Amniotic stem cell (primary cell): ENCODE measurements around the gene FAM219B.
A peak's percentile ranks its signal among the peaks of the same experiment; 100 is the strongest.
"Not testable (repeated sequence)": the region's sequence is repeated elsewhere in the genome, so short reads cannot be mapped to it uniquely, and the experiment has no call there.

Source experiments
- DNase-seq: peaks from one replicate; lab custom pipeline; 2025; lab: John Stamatoyannopoulos, UW

FAM219B gene

DNA sequence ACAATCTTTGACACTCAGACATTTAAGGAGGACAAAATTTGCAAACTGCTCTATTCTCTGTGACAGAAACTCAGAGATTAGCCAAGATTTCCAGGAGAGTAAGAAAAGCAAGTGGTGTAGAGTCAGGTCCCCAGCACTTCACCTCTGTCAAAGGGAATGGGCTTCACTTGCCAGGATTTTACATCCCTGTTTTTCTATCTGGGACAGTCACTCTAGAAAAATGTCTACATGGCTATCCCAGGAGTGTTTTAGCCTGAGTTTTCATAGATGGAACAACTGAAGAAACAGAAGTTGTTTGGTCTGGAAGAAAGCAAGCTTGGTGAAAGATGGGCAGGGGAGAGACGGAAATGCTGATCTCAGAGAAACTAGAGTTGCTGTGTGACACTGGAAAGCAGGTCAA lies 3.0 kb downstream of the FAM219B start:
- DNase-seq, result no peak

DNA sequence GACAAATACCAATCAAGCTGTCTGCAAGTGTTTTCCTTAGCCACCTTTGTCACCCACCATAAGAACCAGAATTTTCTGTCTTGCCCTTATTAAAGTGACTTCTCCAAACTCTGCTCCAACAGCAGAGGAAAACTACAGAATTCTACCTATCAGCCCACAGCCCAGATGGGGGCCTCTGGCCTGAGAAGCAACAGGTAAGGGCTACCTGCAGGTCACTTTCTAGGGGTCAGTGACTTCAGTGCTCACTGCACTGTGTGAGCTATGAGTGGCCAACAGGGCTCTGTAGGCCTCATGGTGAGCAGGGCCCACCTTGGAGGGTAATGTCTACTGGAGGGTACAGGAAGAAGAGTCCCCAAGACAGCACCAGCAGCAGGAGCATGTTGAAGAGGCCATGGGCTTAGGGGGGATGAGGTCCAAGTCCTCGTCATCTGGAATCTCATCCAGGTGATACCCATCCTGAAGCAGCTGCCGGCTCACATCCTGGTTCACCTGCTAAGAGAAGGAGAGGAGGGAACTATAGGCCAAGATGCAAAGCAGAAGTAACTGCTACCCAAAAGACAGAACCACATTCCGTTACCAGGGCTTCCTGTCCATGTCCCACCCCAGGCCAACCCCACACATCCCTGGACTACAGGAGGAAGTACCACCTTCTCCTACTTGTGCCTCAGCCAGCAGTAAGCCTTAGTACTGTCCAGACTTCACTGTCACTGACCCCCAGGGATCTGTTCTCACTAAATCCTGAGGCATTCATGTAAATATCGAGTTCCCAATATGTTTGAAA lies 4.2 kb downstream of the FAM219B start:
- no peak for DNase-seq

DNA sequence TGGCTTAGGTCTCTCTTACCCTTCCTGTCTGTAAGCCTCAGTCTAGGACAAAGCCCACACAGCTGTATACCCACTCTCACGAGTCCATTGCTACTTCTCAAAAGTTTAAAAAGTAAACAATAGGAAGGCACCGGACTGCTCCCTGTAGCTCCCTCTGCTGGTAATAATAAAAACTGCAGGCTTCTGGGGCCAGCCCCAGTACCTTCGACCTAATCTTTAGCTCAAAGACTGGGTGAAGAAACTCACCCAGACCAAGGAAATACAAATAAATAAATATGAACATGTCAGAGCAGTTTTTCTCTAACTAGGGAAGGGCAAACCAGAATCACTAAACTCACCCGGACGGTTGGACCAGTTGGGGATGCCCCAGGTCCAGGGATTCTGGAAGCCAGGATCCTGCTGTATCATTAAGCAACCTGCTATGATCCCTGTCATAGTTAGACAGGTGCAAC lies 5.0 kb downstream of the FAM219B start:
- no peak for DNase-seq

DNA sequence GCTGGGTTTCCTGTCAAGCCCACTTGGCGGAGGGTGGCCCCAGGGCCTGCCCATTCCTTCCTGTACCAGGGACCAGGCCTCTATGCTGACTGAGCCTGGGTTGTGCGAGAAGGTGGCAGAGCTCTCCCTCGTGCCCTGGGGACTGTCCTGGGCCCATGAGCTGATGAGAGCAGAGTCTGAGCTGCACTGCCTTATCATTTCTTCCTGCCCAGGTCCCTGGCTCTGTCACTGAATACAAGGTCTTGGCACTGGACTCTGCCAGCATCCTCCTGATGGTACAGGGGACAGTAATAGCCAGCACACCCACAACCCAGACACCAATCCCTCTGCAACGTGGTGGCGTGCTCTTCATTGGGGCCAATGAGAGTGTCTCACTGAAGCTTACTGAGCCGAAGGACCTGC lies 9.3 kb downstream of the FAM219B start:
- DNase-seq, result no peak

DNA sequence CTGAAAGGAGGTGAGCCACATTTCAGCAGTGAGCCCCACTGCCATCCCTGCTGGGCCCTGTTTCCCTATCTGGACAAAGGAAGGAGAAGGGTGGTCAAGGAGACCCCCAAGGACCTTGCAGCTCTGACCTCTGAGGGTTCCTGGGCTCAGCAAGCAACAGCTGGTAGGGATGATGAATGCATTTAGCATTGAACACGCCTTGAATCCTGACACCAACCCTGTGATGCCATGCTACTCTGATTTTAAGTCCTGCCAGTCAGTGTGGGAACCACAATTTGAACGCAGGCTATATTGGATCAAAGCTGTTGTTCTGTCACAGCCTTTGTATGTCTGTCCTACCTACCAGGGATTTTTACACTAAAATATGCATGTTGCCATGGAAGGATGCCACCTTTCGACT lies 10.3 kb downstream of the FAM219B start:
- DNase-seq, result no peak

DNA sequence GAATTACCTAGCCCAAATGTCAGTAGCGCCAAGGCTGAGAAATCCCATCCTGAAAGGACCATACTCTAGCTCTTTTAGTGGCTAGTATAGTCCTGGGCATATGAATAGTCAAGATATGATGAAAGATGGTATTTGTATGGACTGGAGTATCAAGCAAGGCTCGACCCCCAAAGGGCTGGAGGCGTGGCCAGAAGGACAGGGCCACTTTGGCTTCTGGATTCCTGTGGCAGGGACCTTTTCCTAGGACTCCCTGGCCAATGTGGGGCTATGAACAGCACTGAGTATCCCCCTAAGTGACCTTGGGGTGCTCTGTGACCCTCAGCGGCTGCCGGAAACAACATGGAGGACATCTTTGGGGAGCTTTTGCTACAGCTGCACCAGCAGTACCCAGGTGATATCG lies 10.8 kb downstream of the FAM219B start:
- DNase-seq, result no peak

DNA sequence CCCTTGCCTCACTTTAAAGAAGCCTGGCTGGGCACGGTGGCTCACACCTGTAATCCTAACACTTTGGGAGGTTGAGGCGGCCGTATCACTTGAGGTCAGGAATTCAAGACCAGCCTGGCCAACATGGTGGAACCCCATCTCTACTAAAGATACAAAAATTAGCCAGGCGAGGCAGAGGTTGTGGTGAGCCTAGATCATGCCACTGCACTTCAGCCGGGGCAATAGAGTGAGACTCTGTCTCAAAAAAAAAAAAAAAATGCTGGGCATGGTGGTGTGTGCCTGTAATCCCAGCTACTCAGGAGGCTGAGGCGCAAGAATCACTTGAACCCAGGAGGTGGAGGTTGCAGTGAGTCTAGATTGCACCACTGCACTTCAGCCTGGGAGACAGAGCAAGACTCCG lies 12.3 kb downstream of the FAM219B start:
- not testable (repeated sequence) for DNase-seq

DNA sequence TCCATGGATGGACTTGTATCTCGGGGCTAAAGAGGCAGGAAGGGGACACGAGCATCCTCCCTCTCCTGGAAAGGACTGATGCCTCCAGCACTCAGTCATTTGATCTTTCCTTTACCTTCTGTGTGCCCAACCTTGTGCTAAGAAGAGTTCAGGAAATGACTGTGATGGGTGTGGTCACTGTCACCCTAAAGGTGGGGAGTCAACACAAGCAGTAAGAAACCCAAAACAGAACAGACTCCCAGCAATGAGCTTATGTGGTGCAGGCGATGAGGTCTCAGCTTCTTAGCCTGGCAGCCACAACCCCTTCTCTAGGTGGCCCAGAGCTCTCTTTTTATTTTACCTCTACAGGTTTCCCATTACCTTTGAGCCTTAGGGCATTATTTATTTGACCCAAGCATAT lies 13.0 kb downstream of the FAM219B start:
- no peak for DNase-seq

DNA sequence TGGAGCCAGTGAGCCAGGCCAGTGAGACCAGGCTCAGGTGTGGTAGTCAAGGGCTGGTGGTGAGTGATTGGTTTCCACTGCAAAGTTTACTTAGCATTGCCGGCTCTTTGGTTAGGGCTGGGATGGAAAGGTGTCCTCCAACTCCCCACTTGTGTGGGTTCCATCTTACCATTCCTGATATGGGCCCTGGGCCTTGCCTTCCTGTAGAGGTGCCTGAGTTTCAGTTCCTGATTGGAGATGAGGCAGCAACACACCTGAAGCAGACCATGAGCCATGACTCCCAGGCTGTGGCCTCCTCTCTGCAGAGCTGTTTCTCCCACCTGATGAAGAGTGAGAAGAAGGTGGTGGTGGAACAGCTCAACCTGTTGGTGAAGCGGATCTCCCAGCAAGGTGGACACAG lies 13.7 kb downstream of the FAM219B start:
- DNase-seq, result no peak

DNA sequence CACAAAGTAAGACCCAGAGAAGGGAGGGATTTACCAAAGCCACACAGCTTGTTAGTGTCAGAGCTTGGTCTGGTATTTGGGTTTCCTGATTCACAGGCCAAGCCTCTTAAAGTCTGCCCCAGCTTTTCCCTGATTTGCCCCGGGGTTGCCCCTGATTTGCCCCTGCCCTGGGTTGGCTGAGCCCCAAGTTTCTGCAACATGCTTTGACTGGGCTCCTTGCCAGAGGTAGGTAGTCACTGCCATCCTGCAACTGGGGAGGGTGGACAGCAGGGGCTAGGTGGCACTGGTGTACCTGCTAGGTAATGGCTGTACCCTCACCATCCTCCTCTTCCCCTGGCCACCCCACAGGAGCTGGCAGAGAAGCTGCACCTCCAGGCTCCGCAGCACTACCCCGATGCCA lies 14.3 kb downstream of the FAM219B start:
- no peak for DNase-seq

DNA sequence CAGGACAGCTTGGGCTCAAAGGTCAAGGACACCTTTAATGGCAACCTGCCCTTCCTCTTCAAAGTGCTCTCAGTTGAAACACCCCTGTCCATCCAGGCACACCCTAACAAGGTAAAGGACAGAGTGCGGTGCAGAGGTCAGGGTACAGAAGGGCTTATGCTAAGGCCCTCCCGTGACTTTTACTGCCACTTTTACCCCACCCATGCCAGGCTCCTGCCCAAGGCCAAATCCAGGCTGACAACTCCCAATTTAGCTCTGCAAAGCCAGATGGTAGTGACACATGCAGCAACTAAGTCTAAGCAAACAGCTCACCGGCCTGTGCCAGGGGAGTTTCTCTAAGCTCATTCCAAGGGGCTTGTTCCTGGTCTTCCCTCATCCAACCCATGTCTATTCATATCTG lies 15.2 kb downstream of the FAM219B start:
- no peak for DNase-seq

DNA sequence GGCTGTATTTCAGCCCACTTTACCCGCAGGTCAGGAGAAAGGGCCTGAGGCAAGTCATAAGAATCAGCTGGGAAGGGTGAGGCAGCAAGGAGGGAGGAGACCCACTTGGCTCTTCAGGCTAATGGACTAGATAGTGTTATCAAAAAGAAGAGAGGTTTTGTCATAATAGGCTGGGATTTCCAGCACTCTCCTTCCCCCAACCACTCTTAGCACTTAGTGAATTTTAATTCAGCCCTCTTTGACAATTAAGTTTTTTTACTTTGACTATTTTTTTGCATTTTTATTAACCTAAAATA lies 16.0 kb downstream of the FAM219B start:
- DNase-seq, result no peak

DNA sequence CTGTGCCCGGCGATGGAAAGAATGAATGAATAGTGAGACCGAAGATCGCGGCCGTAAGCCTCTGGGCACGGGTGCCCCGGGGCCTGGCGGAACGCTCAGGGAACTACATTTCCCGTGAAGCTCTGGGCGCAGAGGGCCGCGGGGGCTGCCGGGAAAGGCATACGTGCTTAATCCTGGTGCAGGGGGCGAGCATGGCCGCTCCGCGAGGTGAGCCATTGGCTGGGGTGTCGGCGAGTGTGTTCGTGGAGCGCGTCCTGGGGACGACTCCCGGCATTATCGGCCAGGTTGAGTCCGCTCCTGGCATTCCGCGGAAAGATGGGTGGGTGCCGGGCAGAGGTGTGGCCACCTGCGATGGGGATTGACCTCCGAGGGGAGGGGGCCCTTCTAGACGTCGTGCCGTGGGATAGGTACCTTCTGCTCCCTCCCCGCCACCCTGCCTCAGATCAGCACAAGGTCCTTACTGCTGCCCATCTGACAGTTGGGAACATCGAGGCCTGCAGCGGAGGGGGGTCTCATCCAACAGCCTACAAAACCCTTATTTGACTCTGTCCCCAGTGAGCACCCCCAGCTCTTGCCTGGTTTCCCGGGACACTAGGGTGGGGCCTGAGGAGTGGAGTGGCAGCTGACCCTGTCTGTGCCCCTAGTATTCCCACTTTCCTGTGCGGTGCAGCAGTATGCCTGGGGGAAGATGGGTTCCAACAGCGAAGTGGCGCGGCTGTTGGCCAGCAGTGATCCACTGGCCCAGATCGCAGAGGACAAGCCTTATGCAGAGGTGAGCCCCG lies 16.6 kb downstream of the FAM219B start, which contains the start of gene MPI:
Gene MPI (plus strand): TSS at position 160 of the 782 bp plus-strand sequence. CDS start 32 bp downstream, at position 192.
- DNase-seq, result peak; percentile 69

DNA sequence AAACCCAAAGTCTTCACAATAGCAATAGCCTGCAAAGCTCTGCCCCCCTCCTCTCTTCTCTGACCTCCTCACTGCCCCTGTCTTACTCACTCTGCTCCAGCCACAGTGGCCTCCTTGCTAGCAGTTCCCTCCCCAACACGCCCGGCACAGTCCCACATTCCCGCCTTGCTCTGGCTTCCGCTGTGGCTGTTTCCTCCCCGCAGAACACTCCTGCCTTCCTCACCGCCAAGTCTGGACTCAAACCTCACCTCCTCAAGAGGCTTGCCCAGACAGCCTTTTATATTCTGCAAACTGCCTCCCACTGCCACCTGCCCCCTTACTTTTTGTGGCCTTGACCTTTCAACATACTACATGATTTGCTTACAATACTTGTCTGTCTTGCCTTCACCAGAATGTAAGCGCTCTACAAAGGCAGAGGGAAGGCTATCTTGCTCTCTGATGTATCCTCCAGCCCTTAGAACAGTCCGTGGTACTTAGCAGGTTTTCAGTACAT lies 17.2 kb downstream of the FAM219B start:
- no peak for DNase-seq

DNA sequence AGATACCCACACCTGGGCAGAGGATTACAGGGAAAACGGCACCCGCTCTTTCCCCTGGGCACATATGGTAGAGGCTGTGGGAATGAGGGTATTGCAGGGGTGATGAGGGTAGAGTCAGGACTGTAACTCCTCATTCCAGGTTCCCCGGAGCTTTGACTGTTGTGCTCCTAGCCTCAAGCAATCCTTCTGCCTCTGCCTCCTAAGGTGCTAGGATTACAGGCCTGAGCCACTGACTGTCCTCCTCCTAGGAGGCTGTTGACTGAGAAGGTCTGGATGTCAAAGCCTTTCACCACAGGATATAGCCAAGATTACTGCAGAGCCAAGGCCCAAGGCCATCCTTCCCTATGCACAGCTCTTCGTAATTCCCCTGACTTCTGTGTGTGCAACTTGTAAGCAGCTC lies 17.9 kb downstream of the FAM219B start:
- no peak for DNase-seq

DNA sequence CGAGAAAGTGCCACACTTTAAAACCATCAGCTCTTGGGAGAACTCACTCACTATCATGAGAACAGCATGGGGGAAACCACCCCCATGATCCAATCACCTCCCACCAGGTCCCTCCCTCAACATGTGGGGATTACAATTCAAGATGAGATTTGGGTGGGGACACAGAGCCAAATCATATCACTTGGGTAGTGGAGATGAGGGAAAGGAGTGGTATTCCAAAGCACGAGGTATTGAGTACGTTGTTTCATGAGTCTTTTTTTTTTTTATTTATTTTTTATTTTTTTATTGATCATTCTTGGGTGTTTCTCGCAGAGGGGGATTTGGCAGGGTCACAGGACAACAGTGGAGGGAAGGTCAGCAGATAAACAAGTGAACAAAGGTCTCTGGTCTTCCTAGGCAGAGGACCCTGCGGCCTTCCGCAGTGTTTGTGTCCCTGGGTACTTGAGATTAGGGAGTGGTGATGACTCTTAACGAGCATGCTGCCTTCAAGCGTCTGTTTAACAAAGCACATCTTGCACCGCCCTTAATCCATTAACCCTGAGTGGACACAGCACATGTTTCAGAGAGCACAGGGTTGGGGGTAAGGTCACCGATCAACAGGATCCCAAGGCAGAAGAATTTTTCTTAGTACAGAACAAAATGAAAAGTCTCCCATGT lies 19.0 kb downstream of the FAM219B start:
- DNase-seq, result not testable (repeated sequence)

DNA sequence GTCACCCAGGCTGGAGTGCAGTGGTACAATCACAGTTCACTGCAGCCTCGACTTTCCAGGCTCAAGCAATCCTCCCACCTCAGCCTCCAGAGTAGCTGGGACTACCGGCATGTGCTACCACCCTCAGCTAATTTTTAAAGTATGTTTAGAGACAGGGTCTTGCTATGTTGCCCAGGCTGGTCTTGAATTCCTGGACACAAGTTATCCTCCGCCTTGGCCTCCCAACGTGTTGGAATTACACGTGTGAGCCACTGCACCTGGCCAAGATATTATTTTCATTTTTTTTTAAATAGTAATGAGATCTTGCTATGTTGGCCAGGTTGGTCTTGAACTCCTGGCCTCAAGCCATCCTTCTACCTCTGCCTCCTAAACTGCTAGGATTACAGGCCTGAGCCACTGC lies 21.2 kb downstream of the FAM219B start:
- DNase-seq, result no peak

DNA sequence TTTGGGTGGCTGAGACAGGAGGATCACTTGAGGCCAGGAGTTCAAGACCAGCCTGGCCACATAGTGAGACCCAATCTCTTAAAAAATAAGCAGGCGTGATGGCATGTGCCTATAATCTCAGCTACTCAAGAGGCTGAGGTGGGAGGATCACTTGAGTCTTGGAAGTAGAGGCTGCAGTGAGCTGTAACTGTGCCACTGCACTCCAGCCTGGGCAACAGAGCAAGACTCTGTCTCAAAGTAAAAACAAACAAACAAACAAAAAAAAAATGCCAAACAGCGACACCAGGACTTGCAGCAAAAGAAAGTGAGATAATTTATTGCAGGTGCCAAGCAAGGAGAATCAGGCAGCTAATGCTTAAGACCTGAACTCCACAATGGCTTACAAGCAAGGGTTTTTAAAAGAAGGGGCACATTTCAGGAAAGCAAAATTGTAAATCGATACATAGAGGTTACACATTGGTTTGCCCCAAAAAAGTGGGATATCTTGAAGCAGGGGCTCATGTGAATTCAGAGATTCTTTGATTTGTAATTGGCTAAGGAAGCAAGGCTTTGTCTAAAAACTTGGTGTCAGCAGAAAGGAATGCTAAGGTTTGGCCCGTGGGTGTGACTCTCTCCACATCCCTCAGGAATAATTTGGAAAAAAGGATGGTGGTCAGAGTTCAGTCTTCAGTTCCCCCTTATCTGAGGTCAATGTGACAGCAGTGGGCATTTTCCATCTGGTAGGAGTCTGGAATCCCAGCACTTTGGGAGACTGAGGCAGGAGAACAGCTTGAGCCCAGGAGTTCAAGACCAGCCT lies 22.0 kb downstream of the FAM219B start:
- DNase-seq, result no peak

DNA sequence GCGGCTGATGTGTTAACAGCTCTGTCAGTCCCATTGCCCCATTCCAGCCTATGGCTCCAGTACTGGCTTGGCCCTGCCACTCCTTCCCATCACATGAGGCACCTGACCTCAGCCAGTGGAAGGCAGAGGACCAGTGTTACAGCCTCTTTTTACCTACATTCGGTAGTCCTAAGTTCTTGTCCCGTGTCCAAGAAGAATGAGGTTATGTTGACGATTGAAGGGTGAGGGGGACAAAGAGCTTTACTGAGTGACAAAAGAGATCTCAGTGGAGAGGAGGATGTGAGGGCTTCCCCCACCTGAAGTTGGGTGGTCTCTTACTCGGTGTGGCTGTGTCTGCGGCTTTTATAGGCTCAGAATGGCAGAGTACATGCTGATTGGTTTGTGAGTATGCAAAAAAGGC lies 24.1 kb downstream of the FAM219B start:
- no peak for DNase-seq

DNA sequence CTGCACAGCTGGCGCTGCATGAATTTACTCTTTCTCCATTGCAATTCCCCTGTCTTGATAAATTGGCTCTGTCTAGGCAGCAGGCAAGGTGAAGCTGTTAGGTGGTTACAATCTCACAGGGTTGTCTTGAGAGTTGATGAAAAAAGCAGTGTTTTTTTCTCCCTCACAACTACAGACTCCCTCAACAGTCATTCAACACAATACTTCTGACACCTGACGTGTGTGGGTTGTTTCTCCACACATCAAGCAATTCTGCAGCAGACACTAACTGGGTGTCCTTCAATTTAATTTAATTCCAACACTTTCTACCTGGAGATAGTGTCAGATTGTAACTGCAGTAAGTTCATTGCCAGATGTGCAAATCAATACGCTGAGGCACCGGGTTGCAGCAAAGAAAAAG lies 28.4 kb downstream of the FAM219B start:
- DNase-seq, result no peak

DNA sequence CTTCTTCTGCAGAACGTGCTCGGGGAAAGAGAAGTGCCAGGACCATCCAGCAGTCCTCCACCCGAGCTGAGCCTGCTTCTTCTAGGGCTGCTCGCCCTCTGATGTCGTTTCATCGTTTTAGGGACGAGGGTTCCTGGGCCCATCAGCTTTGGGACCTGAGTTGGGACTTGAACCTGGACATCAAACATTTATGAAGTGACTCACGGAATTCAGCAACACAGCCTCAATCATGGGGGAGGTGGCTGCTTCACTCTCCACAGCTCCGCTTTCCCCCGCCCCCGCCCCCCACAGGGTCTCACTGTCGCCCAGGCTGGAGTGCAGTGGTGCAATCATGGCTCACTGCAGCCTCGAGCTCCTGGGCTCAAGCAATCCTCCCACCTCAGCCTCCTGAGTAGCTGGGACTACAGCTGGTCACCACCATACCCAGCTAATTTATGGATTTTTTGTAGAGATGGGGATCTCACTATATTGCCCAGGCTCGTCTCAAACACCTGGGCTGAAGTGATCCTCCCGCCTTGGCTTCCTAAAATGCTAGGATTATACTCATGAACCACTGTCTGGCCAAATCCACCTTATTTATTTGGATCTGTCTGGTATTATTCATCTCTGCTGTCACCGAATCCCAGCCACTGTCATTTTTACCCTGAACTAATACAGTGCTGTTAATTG lies 32.8 kb downstream of the FAM219B start:
- DNase-seq, result no peak
